Ascending aorta (tissue), 2 donors: ENCODE measurements around the gene OR4D1. TPM values are rescaled to one million over a fixed set of nuclear protein-coding genes. Genes with fewer than 3 reads are reported as not detected.
"Not testable (repeated sequence)": the region's sequence is repeated elsewhere in the genome, so short reads cannot be mapped to it uniquely, and the experiment has no call there.

Experiments used
- DNase-seq, 2 donors: peaks; one replicate each; pipeline ENCODE4 v3.0.0-alpha.2; 2019; ENCODE audit warnings: low spot score in 2 of 2
- H3K27ac ChIP-seq, 2 donors: fragments of 200-600 bp; sonication (generic); one replicate each; pipeline ENCODE4 v1.5.1; 2016 to 2017; ENCODE audit warnings: mild to moderate bottlenecking in 1 of 2
- H3K27me3 ChIP-seq: fragments of 200-600 bp; sonication (generic); one replicate; pipeline ENCODE4 v1.5.1; 2017
- H3K36me3 ChIP-seq, 2 donors: fragments of 200-600 bp; sonication (generic); one replicate each; pipeline ENCODE4 v1.5.1; 2016
- H3K4me1 ChIP-seq, 2 donors: fragments of 200-600 bp; sonication (generic); one replicate each; pipeline ENCODE4 v1.5.1; 2016 to 2017; ENCODE audit warnings: mild to moderate bottlenecking in 1 of 2
- H3K4me3 ChIP-seq, 2 donors: fragments of 200-600 bp; sonication (generic); one replicate each; pipeline ENCODE4 v1.5.1; 2016 to 2017; ENCODE audit warnings: mild to moderate bottlenecking in 1 of 2
- H3K9me3 ChIP-seq, 2 donors: fragments of 200-600 bp; sonication (generic); one replicate each; pipeline ENCODE4 v1.5.1; 2016
- intact Hi-C: fragments of 100-400 bp; cut with DNase I; formaldehyde crosslinking; loops from one replicate; pipeline ENCODE4 v1.15.1; 2023
- total RNA-seq: library from RNA; depleted of rRNA; stranded (reverse); fragments of >200 nt; gene quantifications from one replicate; pipeline ENCODE4 v1.1.0, GENCODE V29; 2016
- TF ChIP-seq, protein P1 (sequence below), 3 experiments: fragments of 200-600 bp in 2 of 3; fragments of 450-650 bp in 1 of 3; sonication (generic) in 2 of 3; IDR thresholded peaks; one replicate each; pipeline ENCODE4 v1.5.1; 2016 to 2019; ENCODE audit warnings: antibody characterized with exemption in 3 of 3, mild to moderate bottlenecking in 1 of 3, moderate library complexity in 1 of 3

Gene OR4D1
- total RNA-seq = not detected

DNA sequence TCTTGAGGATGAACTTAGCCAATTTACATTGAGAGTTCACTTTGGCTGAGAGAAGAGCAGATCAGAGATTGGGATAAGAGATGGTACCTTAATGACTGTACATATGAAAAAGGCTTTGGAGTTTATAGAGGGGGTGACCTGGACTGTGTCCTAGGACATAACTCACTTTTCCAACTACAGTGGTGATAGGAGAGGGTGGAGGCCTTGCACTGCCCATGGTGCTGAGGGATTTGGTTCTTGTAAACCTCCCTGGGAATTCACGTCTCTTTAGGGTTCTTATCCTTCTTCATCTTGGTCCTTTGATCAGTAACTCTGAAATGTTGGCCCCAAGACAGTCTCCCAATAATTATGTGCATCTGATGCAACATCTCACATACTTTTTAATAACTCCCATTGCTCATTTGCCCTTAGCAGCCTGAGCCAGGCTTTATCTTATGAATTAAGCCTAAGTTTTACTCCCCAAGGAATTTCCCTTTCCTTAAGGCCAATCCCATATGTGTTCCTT is at the start of gene OR4D1:
TSS of gene OR4D1 (plus strand) at position 455 of the 505 bp plus-strand sequence. CDS start 6,770 bp downstream, outside the sequence.
- DNase-seq = no peak
- peaks cover 0 to 18% of the 10 kb centered on the region in 2 donors for H3K9me3 ChIP-seq
- H3K4me1 ChIP-seq = no peaks in the 10 kb centered on the region
- intact Hi-C loops = no loop called here
- TF ChIP-seq, protein P1, sequence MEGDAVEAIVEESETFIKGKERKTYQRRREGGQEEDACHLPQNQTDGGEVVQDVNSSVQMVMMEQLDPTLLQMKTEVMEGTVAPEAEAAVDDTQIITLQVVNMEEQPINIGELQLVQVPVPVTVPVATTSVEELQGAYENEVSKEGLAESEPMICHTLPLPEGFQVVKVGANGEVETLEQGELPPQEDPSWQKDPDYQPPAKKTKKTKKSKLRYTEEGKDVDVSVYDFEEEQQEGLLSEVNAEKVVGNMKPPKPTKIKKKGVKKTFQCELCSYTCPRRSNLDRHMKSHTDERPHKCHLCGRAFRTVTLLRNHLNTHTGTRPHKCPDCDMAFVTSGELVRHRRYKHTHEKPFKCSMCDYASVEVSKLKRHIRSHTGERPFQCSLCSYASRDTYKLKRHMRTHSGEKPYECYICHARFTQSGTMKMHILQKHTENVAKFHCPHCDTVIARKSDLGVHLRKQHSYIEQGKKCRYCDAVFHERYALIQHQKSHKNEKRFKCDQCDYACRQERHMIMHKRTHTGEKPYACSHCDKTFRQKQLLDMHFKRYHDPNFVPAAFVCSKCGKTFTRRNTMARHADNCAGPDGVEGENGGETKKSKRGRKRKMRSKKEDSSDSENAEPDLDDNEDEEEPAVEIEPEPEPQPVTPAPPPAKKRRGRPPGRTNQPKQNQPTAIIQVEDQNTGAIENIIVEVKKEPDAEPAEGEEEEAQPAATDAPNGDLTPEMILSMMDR (IDR thresholded peaks at IDR 0.05) = no peak
- H3K4me3 ChIP-seq = no peak within 1 kb of the TSS
- no peak within 1 kb of the TSS for H3K27ac ChIP-seq
- H3K36me3 ChIP-seq = no peaks in the 10 kb centered on the region
- no peaks in the 10 kb centered on the region for H3K27me3 ChIP-seq

DNA sequence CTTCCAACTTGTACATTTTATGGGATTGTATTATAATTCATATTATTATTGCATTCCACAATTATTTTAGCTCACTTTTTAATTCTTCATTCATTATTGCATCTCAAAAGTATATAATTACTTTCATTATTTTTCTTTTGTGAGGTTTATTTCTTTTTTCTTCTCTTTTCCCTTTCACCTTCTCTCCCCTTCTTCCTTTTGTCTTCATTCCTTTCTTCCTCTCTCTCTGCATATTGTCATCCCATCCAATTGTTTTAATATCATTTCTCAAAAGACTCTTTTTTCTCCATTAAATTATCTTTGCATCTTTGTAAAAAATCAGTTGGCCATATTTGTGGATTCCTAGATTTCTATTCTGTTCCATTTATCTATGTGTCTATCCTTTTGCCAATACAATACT is 47.7 kb upstream of the OR4D1 start:
- intact Hi-C loops = no loop called here
- Histone ChIP-seq H3K9me3 (no peaks in the 10 kb centered on the region), H3K4me1 (no peaks in the 10 kb centered on the region), H3K27me3 (no peaks in the 10 kb centered on the region), H3K27ac (no peak overlapping the region), H3K36me3 (peaks cover 0 to 5% of the 10 kb centered on the region in 2 donors), H3K4me3 (no peak overlapping the region)
- TF ChIP-seq, protein P1 (IDR thresholded peaks at IDR 0.05) = no peak
- DNase-seq = no peak

DNA sequence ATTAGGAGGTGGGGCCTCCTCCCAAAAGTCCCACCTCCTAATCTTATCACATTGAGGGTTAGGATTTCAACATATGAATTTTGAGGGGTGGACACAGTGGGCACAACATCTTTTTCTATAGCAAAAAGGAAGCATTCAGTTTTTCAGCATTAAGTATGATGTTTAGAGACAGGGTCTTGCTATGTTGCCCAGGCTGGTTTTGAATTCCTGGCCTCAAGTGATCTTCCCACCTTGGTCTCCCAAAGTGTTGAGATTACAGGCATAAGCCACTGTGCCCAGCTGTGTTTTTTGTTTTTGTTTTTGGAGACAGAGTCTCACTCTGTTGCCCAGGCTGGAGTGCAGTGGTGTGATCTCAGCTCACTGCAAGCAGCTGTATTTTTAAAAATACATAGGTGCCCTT is 46.3 kb upstream of the OR4D1 start:
- H3K9me3 ChIP-seq, H3K27ac ChIP-seq, H3K27me3 ChIP-seq, DNase-seq, H3K4me1 ChIP-seq, H3K4me3 ChIP-seq, intact Hi-C loops, H3K36me3 ChIP-seq: not testable (repeated sequence)

DNA sequence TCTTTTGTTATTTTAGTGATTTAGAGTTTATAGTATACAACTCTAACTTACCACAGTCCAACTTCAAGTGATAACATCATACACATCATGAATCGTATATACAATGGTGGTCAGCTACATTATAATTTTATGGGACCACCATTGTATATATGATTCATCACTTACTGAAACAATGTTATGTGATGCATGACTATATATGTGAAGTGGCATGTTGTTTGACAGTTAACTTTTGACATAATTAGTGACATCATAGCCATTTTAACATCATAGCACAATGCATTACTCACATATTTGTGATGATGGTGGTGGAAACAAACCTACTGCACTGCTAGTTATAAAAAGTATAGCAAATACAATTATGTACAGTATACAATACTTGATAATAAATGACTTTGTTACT is 43.1 kb upstream of the OR4D1 start:
- no peaks in the 10 kb centered on the region for H3K27me3 ChIP-seq
- TF ChIP-seq, protein P1 (IDR thresholded peaks at IDR 0.05) = no peak
- H3K36me3 ChIP-seq = no peaks in the 10 kb centered on the region
- DNase-seq = no peak
- no peaks in the 10 kb centered on the region for H3K9me3 ChIP-seq
- no peak overlapping the region for H3K4me3 ChIP-seq
- no peaks in the 10 kb centered on the region for H3K4me1 ChIP-seq
- no peak overlapping the region for H3K27ac ChIP-seq
- intact Hi-C loops = no loop called here

DNA sequence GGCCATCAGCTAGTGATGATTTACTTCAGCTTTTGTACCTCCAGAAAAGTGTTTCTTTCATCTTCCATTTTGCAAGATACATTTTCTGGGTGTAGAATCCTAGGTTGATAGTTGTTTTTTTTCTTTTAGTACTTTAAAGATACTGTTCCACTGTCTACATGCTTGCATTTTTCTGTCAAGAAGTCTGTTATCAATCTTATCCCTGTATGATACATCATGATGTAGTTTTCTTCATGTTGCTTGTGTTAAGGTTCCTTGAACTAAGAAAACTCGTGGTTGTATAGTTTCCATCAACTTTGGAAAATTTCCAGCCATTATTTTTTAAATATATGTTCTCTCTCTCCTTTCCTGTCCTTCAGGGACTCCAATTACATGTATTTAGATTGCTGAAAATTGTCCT is 40.9 kb upstream of the OR4D1 start:
- H3K4me1 ChIP-seq = no peaks in the 10 kb centered on the region
- intact Hi-C loops = no loop called here
- no peaks in the 10 kb centered on the region for H3K27me3 ChIP-seq
- no peaks in the 10 kb centered on the region for H3K9me3 ChIP-seq
- H3K4me3 ChIP-seq = no peak overlapping the region
- no peaks in the 10 kb centered on the region for H3K36me3 ChIP-seq
- no peak for DNase-seq
- TF ChIP-seq, protein P1 (IDR thresholded peaks at IDR 0.05) = no peak
- no peak overlapping the region for H3K27ac ChIP-seq

DNA sequence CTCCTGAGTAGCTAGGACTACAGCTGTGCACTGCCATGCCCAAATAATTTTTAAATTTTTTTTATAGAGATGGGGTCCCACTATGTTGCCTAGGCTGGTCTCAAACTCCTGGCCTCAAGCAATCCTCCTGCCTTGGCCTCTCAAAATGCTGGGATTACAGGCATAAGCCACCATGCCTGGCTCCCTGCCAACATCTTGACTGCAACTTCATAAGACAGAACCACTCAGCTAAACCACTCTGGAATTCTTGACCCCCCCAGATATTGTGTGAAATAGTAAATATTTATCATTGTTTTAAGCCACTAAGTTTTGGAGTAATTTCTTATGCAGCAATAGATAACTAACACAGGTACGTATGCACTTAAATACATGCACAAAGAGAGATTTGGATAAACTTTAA is 39.0 kb upstream of the OR4D1 start:
- Histone ChIP-seq H3K9me3 (no peaks in the 10 kb centered on the region), H3K27me3 (no peaks in the 10 kb centered on the region)
- intact Hi-C loops = no loop called here

More for the DNA sequence above, 39.0 kb upstream of the OR4D1 start:
- Histone ChIP-seq H3K36me3 (no peaks in the 10 kb centered on the region), H3K4me1 (no peaks in the 10 kb centered on the region), H3K27ac (no peak overlapping the region), H3K4me3 (no peak overlapping the region)
- TF ChIP-seq, protein P1 (IDR thresholded peaks at IDR 0.05) = no peak
- no peak for DNase-seq
